Stimulated activated CD8-positive, alpha-beta memory T cell treated with anti-CD3 and anti-CD28 coated beads, Interleukin-12 subunit alpha, Interleukin-12 subunit beta, amount 100 ng/mL, for 24 hours (primary cell): ENCODE measurements around the gene FMNL1.

Experiments used
- DNase-seq: peaks from one replicate; pipeline ENCODE4 v3.0.0-alpha.2; 2020; ENCODE audit errors: extremely low read depth

Gene FMNL1

DNA sequence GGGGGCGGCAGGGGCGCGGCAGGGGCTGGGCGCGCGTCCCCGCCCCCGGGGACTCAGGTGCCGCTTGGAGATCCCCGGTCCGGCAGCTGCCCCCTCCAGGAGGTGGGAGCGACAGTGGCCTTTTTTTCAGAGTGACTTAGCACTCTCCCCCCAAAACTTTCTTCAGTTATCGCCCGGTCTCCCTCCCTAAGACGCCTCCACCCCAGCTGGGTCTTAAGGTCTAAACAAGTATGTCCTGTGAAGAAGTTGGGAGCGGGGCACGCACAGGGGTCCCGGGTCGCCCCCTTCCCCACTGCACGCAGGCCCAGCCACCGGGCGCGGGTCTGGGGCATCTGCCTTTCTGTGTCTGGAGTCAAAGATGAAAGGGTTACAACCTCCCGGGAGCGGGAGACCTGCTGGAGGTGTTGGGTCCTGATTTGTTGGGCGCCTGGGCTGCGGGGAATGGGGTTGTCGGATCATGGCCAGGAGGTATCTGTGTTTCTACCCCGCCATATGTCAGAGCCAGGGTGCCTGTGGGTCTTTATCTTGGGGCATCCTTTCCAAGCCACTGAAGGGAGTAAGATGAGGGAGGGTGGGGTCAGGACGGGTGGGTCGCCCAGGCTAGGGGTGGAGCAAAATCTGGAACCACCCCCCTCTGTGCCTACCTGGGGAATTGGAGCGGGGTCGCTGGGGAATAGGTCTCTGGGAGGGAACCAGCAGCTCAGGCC, 757 bp downstream of the FMNL1 start:
- DNase-seq = no peak

DNA sequence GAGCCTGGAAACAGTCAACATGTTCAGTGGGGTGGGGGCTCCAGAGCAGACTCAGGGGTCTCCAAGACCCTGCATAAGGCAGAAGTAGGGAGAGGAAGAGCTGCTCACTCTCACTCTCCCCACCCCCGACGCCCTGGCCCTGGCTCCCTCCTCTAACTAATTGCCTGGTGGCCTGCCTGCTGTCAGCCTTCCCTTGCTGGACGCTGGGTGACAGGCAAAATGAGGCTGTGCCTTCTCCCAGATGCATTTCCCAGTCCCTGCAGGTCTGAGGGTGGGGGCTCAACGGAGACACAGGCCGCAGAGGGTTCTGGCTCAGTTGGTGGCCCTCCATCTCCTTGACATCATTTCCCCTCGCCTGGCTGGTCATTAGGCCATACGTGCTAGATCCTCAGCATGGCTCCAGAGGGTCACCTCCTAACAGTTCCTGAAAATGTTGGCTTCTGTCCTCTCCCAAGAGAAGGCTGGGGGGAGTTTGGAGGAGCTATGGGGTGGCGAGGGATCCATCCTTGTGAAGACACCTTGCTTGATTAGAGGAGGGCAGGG, 1.4 kb downstream of the FMNL1 start:
- DNase-seq = no peak

DNA sequence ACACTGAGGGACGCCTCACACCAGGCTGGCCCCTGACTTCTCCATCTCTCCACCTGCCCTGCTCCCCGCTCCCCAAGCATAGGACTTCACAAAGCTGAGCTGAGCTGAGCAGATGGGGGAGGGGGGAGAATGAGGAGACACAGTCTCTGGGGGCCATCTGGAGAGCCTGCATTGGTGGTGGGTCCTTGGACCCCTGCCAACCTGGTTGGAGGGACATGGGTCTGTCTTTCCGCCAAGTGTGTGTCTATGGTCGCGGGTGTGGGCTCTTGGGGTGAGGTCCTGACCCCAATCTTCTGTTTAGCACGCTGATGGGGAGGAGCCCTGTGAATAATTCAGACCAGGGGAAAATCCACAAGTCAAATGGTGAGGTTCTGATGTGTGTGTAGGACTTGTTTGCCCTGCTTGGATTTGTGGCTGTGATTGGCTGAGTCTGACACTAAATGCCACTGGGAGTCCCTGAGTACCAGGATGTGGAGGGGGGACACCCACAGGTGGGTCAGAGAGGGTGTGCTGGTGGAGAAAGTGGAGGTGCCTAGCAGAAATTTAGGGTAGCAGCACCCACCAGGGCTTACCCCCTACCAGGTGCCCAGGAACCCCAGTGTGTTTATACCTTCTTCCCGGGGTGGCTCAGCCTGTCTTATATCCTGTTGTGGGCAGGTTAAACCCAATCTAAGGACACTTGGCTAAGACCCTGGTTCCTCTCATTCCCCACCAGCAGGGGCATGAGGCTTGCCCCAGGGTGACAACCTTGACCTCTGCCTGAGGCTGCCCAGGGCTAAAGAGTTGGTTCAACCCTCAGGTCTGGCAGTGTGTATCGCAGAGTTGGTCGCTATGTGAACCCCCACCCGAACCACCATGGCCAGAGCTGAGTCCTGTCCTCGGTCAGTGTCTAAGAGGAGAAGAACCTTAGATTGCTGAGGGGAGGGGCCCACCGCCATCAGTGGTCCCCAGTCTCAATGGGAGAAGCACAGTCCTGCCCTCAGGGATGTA, 2.1 kb downstream of the FMNL1 start:
- no peak for DNase-seq

DNA sequence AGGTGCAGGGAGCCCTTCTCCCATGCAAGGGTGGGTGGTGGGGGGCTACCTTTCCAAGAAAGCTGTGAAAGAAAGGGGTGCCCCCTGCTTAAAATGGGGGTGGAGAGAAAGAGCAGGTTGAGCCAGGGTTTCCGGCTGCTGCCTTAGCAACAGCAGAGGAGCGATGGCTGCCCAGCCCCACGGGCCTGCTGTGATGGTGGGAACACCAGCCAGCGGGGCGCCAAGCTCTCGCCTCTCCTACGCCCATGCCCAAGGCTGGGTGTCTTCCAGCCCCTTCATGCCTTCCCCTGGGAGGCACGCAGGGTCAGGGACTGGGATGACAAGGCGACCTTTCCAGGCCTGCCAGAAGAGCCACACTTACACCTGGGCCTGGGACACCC, 3.0 kb downstream of the FMNL1 start:
- no peak for DNase-seq

DNA sequence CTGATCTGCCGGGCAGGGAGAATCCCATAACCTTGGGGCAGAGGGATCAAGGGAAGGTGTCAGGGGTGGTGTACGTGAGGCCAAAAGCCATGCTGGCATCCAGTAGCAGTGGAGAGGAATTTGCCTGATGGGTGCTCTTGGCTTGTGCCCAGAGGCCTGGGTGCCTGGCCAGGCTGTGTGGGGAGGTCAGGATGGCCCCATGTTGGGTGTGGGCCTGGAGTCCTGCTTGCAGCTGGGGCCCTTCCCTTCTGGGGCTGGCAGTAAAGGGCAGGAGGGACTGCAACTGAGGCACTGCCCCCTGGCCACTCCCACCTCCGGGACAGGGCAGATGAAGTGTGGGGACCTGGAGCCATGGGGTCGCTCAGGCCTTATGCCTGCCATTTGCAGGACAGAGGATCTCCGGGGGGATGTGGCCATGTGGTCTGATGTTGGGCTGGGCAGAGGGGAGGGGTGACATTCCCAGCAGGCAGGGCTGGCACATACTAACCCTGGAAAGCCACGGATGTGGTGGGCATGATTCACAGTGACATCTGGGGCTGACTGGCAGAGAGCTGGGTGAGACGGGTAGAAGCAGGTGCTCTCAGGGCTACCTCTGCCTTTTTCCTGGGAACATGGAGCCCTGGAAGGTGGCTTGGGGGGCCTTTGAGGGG, 3.5 kb downstream of the FMNL1 start:
- DNase-seq = no peak

DNA sequence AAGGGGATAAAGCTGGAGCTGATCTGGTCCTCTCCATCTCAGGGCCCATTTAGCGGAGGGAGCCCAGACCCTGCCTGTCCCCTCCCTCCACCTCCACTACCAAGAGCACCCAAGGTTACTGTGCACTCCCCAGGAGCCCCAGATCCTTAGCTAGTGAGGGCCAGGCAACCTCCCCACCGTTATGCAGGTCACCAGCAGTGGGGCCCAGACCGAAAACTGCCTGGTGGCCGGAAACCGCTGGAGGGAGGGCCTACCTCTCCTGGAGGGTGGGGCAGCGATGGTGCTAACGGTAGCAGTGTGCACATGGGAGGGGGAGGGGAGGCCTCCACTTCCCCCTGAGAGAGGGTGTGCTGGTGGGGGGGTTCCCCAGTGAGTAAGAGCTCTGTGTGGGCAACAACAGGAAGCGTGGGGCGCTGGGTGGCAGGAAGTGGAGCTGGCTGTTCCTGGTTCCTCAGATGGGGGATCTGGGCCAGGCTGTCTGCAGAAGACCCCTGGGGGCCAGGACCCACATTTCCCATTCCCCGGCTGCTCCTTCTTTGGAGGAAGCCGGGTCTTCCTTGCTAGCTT, 4.4 kb downstream of the FMNL1 start:
- DNase-seq = peak; percentile 92

DNA sequence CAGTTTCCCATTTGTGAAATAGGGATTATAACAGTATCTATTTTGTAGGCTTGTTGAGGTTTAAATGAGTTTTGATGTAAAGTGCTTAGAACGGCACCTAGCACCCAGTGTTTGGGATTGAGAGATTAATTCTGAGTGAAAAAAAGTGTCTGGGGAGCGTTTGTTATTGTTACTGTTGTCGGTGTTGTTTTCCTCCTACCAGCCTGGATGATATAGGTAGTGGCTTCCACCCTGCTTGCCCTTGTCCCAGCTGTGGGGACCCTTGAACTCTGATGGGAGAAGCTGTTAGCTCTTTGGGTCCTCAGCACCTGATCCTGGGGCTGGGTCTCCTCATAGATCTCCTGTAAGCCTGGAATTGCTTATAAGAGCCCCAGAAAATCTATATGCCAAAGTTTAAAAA, 4.9 kb downstream of the FMNL1 start:
- DNase-seq = no peak

DNA sequence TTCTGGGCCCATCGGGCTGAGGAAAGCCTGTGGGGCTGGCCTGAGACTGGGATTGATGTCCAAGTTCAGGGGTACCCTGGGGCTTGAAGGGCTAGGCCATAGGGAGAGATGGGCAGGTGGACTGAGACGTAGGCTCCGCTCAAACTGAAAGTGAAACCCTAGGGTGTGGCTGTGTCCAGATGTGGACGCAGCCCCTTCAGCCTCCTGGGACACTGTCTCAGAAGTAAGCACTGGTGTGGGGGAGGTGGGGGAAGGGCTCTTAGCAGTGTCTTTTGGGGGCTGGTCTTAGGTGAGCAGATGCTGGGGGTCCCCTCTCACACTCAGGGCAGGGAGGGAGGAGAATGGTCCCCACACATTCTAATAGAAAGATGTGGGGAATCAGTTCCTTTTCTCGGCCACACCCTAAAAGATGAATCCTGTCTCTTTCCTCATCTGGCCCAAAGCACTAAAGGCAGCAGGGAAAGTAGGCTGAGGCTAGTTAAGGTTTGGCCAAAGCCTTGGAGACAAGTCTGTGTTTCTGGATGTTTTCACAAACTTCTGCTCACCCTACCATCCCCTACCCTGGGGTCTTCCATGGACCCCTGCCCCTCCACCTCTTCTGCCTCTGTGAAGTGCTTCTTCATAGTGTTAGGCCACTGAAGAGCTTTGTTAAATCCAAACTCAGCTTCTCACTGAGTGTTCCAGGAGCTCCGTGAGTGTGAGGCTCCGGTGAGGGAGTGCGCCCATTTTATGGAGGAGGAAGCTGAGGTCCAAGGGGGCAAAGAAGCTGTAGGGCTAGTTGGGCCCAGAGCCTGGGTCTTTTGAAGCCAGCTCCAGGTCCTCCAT, 5.6 kb downstream of the FMNL1 start:
- no peak for DNase-seq

DNA sequence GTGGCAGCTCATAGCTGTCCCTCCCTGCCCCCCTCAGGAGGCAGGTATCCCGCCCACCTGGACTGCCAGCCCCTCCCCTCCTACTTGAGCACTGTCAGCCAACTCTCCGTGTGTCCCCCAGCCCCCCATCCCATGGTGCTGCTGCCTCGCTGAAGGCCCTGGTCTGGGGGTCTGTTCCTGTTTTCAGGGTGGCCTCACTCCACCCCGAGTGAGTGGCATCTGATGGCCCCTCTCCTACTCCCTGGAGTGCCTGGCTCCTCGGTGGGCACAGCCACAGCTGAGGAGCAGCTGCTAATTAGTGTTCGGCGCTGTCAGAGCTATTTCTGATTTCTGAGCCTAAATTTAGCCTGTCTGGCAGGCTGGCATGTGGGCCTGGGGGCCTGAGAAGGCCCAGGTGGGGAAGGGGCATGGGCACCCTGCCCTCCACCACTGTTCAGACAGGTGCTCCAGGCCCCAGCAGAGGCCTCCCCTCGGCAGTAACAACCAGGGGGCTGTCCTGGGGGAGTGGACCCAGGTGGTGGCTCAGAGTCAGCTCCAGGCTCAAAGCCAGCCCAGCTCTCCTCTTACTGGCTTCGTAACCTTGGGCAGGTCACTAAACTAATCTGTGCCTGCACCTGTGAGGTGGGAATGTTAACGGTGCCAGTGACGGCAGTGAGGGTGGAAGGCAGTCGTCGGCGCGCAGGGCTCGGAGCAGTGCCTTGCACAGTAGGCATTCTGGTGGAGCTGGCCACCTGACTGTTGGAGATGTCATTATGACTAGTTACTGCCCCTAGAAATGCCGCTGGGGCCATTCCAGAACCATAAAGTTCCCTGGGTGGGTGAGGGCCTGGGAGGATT, 6.5 kb downstream of the FMNL1 start:
- DNase-seq = no peak

DNA sequence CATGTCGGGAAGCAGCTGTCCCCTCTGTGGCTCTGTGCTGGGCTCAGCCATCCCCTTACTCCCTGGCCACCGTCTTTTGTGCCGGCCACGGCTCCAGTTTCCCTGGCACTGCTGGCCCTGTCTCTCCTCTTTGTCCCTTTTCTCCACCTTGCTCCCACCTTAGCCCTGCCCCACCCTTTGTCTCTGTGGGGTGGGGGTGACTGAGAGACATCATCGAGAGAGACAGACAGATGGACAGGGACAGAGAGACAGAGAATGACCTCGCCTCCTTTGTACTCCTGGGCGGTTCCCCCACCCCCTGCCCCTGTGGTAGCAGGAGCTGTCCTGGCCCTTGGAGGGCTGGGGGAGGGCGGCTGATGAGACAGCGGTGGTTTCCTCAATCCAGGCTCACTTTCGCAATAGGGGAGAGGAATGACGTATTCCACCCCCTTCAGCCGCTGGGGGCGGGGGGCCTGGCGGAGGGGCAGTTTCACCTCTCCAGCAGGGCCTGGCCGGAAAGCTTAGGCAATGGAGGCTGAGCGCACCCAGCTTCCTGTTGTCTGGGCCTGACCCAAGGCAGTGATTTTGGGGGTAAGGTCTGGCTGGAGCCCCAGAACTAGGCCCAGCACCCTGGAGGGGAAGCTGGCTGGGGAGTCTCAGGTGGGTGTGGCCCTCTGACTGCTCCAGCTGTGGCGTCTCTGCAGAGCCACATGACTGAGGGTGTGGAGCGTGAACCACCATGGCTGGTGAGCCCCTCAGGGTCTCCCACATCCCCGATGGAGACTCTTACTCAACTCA, 7.3 kb downstream of the FMNL1 start:
- peak; percentile 70 for DNase-seq

DNA sequence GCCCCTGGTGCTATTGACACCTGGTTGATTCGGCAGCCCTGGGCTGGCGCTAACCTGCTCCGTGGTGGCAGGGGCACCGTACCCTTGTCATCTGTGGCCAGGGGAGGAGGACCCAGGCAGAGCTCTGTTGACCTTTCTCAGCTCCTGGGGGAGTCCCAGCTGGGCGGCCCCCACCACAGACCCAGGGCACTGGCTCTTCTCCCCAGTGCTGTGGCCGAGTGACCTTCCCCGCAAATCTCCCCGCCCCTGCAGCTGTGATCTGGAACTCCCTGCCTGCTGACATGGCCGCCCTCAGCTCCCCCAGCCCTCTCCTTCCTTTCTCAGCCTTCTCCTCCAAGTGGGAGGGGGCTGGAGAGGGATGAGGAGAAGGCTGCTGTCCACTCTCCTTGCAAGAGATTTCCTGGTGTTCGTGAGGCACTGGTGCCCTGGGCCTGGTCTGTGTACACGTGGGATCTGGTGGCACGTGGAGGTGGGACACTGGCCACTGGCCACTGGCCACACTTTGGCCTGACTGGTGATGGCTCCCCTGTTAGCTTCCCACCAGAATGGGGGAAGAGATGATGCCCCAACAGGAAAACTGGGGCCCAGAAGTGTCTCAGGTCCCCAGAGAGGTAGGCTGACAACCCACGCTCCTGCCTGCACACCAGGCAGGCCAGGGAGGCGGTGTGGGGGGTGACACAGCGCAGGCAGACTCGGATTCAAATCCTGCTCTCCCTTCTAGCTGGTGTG, 8.2 kb downstream of the FMNL1 start:
- DNase-seq = no peak

DNA sequence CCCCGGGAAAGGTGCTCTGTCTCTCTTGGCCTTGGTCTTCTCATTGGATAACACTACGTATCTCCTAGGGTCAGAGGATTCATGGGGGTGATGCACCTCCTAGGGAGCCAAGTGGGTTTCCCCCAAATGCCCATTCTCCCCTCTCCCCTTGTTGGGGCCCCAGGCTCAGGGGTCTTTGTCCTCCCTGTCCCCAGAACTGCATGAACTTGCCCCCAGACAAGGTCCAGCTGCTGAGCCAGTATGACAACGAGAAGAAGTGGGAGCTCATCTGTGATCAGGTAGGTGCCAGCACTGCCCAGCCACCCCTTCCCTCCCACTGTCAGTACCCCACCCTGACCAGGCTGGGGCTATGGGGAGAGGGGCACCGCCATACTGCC, 8.7 kb downstream of the FMNL1 start:
- no peak for DNase-seq

DNA sequence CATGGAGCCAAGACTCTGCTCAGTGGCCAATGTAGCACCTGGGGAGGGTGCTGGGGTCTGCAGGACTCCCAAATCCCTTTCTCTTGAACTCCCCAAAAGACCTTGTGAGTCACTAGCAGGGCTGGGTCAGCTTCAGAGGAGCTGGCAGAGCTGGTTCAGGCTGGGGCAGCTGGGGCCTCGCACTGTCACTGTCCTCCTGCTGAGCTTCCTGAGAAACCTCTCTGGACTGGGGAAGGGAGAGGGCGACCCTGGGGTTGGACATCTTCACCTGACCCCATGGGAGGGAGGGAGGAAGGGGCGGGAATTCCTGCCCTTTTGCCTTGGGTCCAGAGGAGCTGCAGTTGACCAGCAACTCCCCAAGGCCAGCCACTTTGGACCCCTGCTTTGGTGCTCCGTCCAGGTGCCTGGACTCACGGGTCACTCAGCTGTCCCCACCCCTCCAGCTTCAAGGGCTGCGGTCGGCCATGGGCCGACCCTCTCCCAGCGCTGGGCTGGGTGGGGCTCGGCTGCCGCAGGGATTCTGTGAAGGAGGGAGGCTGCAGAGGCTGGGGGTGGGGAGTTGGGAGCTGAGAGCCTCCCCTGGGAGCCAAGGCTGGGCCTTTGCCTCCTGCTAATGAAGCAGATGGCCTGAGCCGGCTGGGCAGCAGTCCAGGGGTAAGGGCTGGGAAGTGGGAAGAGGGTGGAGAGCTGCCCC, 9.2 kb downstream of the FMNL1 start:
- DNase-seq = no peak

DNA sequence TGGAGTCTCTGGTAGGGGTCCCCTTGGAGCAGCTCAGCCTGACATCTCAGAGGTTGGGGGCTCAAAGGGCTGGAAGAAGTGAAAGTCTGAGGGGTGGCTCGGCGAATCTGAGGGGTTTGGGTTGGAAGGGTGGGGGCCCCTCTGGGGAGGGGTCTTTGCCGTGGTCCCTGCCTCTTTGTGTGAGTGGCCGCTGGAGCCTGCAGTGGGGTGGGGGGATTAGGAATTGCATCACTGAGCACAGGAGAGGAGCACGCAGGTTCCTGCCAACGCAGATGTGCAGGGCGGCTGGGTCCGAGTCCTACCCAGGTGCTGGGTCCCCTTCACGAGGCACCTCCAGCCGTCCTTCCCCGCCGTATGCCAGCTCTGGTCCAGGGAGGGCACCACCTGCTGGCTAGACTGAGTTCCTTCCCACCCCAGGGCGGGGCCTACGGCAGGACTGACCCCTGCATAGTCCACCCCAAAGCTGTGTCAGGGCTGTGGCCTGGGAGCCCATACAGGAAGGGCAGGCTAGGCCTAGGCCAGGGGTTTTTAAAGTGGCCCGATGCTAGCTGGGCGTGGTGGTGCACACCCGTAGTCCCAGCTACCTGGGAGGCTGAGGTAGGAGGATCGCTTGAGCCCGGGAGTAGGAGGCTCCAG, 9.9 kb downstream of the FMNL1 start:
- no peak for DNase-seq

DNA sequence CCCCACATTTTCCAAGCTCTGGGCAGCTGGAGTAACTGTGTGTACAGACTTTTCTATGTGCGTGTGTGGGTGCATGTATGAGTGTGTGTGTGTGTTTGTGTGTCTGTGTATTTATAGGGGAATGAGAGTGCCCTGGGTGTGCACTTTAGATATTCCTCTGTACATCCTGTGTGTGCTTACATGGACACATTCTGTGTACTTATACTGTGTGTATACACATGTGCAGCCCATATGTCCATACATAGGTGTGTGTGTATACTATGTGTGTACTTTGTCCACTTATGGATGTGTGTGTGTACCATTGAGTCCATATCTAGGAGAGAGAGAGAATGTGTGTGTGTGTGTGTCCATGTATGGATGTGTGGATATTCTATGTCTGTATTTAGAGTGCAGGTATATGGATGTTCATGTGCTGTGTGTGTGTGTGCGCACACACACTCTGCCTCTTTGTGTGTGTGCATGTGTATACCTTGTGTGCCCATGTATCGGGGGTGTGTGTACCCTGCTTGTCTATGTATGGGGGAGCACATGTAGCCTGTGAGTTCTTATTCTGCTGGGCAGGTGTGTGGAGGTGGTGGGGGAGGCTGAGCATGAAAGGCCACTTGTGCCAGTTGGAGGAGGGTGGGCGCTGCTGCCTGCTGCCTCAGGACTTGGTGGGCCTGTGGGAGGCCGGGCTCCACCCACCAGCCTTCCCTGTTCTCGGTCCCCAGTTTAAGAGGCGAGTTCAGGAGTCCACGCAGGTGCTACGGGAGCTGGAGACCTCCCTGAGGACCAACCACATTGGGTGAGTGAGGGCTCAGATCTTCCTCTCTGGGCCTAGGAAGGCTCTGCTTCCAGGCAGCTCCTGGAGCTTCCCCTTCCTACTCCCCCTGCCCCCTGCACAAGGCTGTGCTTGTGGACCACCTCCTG, 11.1 kb downstream of the FMNL1 start:
- DNase-seq = no peak

DNA sequence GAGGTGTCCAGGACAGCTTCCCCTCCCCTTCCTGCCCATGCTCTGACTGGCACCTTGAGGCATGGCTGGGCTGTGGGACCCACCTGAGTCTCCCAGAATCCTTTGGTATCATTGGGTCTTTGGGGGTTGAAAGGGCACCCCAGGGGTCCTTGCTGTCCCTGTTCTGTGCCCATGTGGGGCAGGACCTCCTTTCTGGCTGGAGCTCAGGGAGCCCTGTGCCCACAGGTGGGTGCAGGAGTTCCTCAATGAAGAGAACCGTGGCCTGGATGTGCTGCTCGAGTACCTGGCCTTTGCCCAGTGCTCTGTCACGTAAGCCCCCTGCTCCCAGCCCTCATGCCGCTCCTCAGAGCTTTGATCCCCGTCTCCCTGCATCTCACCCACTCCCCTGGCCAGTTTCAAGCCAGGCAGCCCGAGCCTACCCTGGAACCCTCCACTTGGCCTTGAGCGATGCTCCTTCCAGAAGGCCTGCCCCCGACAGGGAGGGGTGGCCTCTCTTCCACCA, 11.8 kb downstream of the FMNL1 start:
- no peak for DNase-seq
